ENCODE data around the gene CSN2. TPM values are rescaled to one million over a fixed set of nuclear protein-coding genes. Genes with fewer than 3 reads are reported as not detected.
A peak's percentile ranks its signal among the peaks of the same experiment; 100 is the strongest.
"Not testable (repeated sequence)": the region's sequence is repeated elsewhere in the genome, so short reads cannot be mapped to it uniquely, and the experiment has no call there.

CSN2 gene
- total and polyA plus RNA-seq, 5 experiments from 2014 or later = not detected

- Mint-ChIP-seq H3K4me1 (no peaks in the 10 kb centered on the region), H3K27me3 (peaks cover 0 to 22% (median 2%) of the 10 kb centered on the region in 5 donors), H3K27ac (no peak overlapping the region), H3K4me3 (no peak overlapping the region), H3K36me3 (peaks cover 0 to 3% (median 0%) of the 10 kb centered on the region in 3 donors), H3K9me3 (peaks cover 0 to 10% (median 0%) of the 10 kb centered on the region in 9 donors)
- ATAC-seq = no peak
- DNase-seq = no peak
- POLR2A ChIA-PET = no interaction called here
Measured at GRCh38 chr4:69951602-69952001, 13.9 kb downstream of the CSN2 start.

DNA sequence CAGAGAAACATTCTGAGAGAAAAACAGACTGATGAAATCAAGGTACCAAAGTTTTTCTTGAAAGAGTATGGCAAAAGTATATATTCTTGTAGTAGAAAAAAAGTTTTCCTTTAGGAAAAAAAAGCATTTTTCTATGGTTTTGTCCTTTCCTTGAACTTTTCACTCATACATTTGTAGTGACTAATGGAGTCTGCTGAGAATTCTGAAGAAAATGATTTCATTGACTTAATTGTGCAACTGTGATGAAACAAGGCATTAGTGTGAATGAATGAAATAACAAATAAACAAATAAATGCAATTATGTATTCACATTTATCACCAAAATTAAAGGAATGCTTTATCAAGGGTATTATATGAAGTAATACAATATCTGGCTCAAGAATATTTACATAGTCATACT is 29.0 kb downstream of the CSN2 start:
- no peak for DNase-seq
- Mint-ChIP-seq H3K4me3 (no peak overlapping the region), H3K4me1 (no peaks in the 10 kb centered on the region), H3K9me3 (no peaks in the 10 kb centered on the region), H3K27me3 (peaks cover 0 to 2% (median 0%) of the 10 kb centered on the region in 5 donors), H3K27ac (no peak overlapping the region), H3K36me3 (no peaks in the 10 kb centered on the region)
- ATAC-seq = no peak
- POLR2A ChIA-PET = no interaction called here

DNA sequence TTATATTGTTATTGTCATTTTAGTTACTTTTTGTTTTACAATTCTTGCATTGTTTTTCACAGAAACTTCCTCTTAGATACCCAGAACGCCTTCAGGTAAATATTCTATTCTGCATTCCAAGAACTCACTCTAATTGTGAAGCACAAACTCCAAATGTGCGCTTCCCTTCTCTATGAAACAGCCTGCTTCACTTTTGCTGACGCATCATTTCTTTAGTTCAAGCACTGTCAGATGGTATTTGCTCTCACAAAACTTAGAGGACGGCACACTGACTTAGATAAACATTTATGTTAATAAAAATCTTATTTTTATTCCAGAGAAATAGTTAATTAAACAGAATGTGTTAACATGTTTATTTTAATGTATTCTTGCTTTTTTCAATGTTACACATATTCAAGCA is 31.4 kb downstream of the CSN2 start:
- DNase-seq (no peak), ATAC-seq (no peak)
- POLR2A ChIA-PET = no interaction called here
- Mint-ChIP-seq H3K27ac (no peak overlapping the region), H3K27me3 (peaks cover 0 to 4% (median 0%) of the 10 kb centered on the region in 5 donors), H3K4me3 (no peak overlapping the region), H3K9me3 (no peaks in the 10 kb centered on the region), H3K4me1 (no peaks in the 10 kb centered on the region), H3K36me3 (no peaks in the 10 kb centered on the region)

DNA sequence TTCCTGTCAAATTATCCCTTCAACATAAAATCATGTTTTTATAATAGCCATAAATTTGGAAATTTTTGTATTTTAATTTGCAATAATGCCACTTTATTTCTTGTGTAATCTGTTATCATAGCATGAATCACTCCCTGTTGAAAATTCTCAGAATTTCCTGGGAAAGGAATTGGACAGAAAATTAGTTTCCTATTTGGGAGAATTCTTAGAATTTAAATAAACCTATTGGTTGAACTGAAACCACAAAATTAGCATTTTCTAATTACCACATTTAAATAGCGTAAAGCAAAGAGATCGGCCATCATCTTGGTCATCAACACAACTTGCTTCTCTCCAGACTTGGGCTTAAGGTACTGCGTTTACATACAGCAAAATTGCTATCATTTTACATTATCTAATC is 34.8 kb downstream of the CSN2 start, which contains the start of gene CSN1S1:
Gene CSN1S1, plus strand, starts transcription at position 301 of the 400 bp plus-strand sequence. CDS start 1,488 bp downstream, outside the sequence.
- Mint-ChIP-seq H3K36me3 (no peaks in the 10 kb centered on the region), H3K27me3 (peaks cover 0 to 4% (median 0%) of the 10 kb centered on the region in 5 donors)
- POLR2A ChIA-PET = no interaction called here

DNA sequence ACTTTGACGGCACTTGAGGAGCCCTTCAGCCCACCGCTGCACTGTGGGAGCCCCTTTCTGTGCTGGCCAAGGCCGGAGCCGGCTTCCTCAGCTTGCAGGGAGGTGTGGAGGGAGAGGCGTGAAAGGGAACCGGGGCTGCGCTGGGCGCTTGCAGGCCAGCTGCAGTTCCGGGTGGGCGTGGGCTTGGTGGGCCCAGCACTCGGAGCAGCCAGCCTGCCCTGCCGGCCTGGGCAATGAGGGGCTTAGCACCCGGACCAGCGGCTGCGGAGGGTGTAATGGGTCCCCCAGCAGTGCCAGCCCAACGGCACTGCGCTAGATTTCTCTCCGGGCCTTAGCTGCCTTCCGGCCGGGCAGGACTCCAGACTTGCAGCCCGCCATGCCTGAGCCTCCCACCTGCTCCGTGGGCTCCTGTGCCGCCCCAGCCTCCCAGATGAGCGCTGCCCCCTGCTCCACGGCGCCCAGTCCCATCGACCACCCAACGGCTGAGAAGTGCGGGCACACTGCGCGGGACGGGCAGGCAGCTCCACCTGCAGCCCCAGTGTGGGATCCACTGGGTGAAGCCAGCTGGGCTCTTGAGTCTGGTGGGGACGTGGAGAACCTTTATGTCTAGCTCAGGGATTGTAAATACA is 41.6 kb downstream of the CSN2 start:
- H3K27ac Mint-ChIP-seq, DNase-seq, H3K9me3 Mint-ChIP-seq, H3K36me3 Mint-ChIP-seq, POLR2A ChIA-PET, H3K4me1 Mint-ChIP-seq, ATAC-seq, H3K27me3 Mint-ChIP-seq, H3K4me3 Mint-ChIP-seq: not testable (repeated sequence)

More for the DNA sequence above, 34.8 kb downstream of the CSN2 start, which contains the start of gene CSN1S1:
- Mint-ChIP-seq H3K9me3 (no peaks in the 10 kb centered on the region), H3K4me3 (no peak within 1 kb of the TSS), H3K4me1 (no peaks in the 10 kb centered on the region), H3K27ac (no peak within 1 kb of the TSS)
- DNase-seq (no peak), ATAC-seq (no peak)

DNA sequence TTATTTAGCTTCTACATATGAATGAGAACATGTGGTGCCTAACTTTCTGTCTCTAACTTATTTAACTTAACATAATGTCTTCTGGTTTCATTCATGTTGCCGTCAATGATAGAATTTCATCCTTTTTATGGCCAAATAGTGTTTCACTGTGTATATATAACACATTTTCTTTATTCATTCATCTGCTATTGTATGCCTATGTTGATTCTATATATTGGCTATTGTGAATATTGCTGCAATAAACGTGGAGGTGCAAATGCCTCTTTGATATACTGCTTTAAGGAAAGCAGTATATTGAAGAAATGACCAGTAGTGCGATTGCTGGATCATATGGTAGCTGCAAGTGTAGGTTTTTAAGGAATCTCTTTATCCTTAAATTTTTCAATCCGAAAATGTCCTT is 44.7 kb downstream of the CSN2 start:
- no peak overlapping the region for H3K27ac Mint-ChIP-seq
- DNase-seq = no peak
- H3K9me3 Mint-ChIP-seq = no peaks in the 10 kb centered on the region
- peaks cover 0 to 17% (median 5%) of the 10 kb centered on the region in 5 donors for H3K27me3 Mint-ChIP-seq
- POLR2A ChIA-PET = no interaction called here
- H3K36me3 Mint-ChIP-seq = no peaks in the 10 kb centered on the region
- no peak for ATAC-seq
- no peaks in the 10 kb centered on the region for H3K4me1 Mint-ChIP-seq
- no peak overlapping the region for H3K4me3 Mint-ChIP-seq

DNA sequence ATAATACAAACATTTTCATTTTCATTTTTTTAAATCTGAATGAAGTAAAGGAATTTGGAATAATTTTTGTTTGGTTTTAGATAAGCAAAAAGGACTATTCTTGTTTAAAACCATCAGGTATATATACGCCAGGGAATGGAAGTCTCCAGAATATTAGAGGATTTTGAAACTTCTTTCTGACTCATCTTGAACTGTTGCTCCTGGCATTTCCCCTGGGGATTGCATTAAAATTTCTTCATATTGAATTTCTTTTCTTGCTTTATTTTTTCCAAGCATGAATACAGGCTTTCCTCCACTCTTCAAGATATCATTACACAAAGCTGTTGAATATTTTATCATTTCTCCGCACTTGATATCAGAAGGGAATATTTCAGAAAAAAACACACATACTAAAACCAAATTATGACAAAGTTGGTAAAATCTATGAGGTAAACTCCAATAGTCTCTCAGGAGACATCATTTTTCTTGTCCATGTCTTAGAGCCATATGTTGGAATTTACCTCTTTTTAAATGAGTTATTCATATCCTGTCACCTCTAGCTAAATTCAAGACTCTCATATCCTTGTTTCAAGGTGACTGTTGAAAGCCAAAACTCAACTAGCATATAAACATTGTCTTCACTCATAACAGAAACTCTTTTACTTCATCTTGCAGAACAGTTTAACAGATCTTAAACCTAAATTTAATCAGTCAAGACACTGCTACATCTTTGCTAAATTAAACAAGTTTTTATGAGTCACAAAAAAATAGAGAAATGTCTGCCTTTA is 55.3 kb downstream of the CSN2 start:
- Mint-ChIP-seq H3K27ac (no peak overlapping the region), H3K9me3 (no peaks in the 10 kb centered on the region), H3K27me3 (peaks cover 0 to 10% (median 0%) of the 10 kb centered on the region in 5 donors), H3K36me3 (no peaks in the 10 kb centered on the region), H3K4me3 (no peak overlapping the region), H3K4me1 (no peaks in the 10 kb centered on the region)
- ATAC-seq (no peak), DNase-seq (no peak)
- POLR2A ChIA-PET = no interaction called here

- H3K4me1 Mint-ChIP-seq = no peaks in the 10 kb centered on the region
- ATAC-seq (no peak), DNase-seq (no peak)
- H3K36me3 Mint-ChIP-seq = no peaks in the 10 kb centered on the region
- H3K27ac Mint-ChIP-seq = peak overlapping the region in 1 of 10 donors; percentile 32
- POLR2A ChIA-PET = no interaction called here
- H3K4me3 Mint-ChIP-seq = no peak overlapping the region
- peaks cover 0 to 9% (median 2%) of the 10 kb centered on the region in 5 donors for H3K27me3 Mint-ChIP-seq
- peaks cover 0 to 1% (median 0%) of the 10 kb centered on the region in 9 donors for H3K9me3 Mint-ChIP-seq
Measured at GRCh38 chr4:69909195-69909594, 56.3 kb downstream of the CSN2 start.

GRCh38 chr4:69907151-69907550 is 58.4 kb downstream of the CSN2 start:
- DNase-seq (no peak), ATAC-seq (no peak)
- H3K9me3 Mint-ChIP-seq = peaks cover 0 to 1% (median 0%) of the 10 kb centered on the region in 9 donors
- peaks cover 3 to 20% (median 7%) of the 10 kb centered on the region in 5 donors for H3K27me3 Mint-ChIP-seq
- no peaks in the 10 kb centered on the region for H3K4me1 Mint-ChIP-seq
- H3K27ac Mint-ChIP-seq = no peak overlapping the region
- H3K4me3 Mint-ChIP-seq = no peak overlapping the region
- no peaks in the 10 kb centered on the region for H3K36me3 Mint-ChIP-seq
- POLR2A ChIA-PET = no interaction called here

Other genes starting within 250 kb of the CSN2 start
- 10 to 100 TPM; 20.9 to 25.2 TPM for gene SULT1B1, start 205.1 kb downstream of the CSN2 start, total RNA-seq
- 10 to 100 TPM; 13.2 to 18.2 (median 13.3) TPM for gene SULT1B1, start 205.1 kb downstream of the CSN2 start, polyA plus RNA-seq
- gene SULT1E1, start 105.6 kb downstream of the CSN2 start, total RNA-seq = not detected
- gene SULT1E1, start 105.6 kb downstream of the CSN2 start, polyA plus RNA-seq = not detected
- gene CSN1S1, start 34.7 kb downstream of the CSN2 start, total RNA-seq = not detected
- not detected for gene CSN1S1, start 34.7 kb downstream of the CSN2 start, polyA plus RNA-seq
- gene STATH, start 30.2 kb upstream of the CSN2 start, total RNA-seq = not detected
- gene STATH, start 30.2 kb upstream of the CSN2 start, polyA plus RNA-seq = not detected
- gene HTN3, start 62.7 kb upstream of the CSN2 start, total RNA-seq = not detected
- not detected for gene HTN3, start 62.7 kb upstream of the CSN2 start, polyA plus RNA-seq
- gene HTN1, start 84.7 kb upstream of the CSN2 start, total RNA-seq = not detected
- gene HTN1, start 84.7 kb upstream of the CSN2 start, polyA plus RNA-seq = not detected
- not detected for gene PRR27, start 188.5 kb upstream of the CSN2 start, total RNA-seq
- not detected for gene PRR27, start 188.5 kb upstream of the CSN2 start, polyA plus RNA-seq
- gene ODAM, start 230.0 kb upstream of the CSN2 start, total RNA-seq = not detected
- gene ODAM, start 230.0 kb upstream of the CSN2 start, polyA plus RNA-seq = not detected